Suprapubic skin (tissue), 4 donors: ENCODE data around the gene TSPAN12.

Experiments used
- CTCF ChIP-seq, 2 donors: fragments of 200-600 bp in 1 of 2; fragments of 450-650 bp in 1 of 2; sonication (generic) in 1 of 2; IDR thresholded peaks; one replicate each; pipeline ENCODE4 v1.5.1; 2016 to 2019; ENCODE audit warnings: antibody characterized with exemption in 2 of 2, mild to moderate bottlenecking in 1 of 2, moderate library complexity in 1 of 2
- EP300 ChIP-seq: sonication (generic); formaldehyde crosslinking; IDR thresholded peaks from one replicate; pipeline ENCODE4 v1.6.1; 2017; ENCODE audit warnings: antibody characterized with exemption
- POLR2A ChIP-seq, 2 donors: fragments of 450-650 bp; IDR thresholded peaks; one replicate each; pipeline ENCODE4 v1.6.1; 2017; ENCODE audit warnings: antibody characterized with exemption in 2 of 2, mild to moderate bottlenecking in 2 of 2, moderate library complexity in 2 of 2
- POLR2AphosphoS5 ChIP-seq, 3 donors: sonication (generic); formaldehyde crosslinking; IDR thresholded peaks; one replicate each; pipeline ENCODE4 v1.6.1; 2017; ENCODE audit warnings: antibody characterized with exemption in 3 of 3

- TF ChIP-seq CTCF (IDR thresholded peaks at IDR 0.05): no peak
- no peak for TF ChIP-seq EP300
- no peak for TF ChIP-seq POLR2AphosphoS5 (IDR thresholded peaks at IDR 0.05)
- TF ChIP-seq POLR2A (IDR thresholded peaks at IDR 0.05): no peak
Observed at GRCh38 chr7:120743128-120743527, 114.8 kb downstream of the TSPAN12 start.
